Measurements from ENCODE around the gene OSTF1.

OSTF1 gene

DNA sequence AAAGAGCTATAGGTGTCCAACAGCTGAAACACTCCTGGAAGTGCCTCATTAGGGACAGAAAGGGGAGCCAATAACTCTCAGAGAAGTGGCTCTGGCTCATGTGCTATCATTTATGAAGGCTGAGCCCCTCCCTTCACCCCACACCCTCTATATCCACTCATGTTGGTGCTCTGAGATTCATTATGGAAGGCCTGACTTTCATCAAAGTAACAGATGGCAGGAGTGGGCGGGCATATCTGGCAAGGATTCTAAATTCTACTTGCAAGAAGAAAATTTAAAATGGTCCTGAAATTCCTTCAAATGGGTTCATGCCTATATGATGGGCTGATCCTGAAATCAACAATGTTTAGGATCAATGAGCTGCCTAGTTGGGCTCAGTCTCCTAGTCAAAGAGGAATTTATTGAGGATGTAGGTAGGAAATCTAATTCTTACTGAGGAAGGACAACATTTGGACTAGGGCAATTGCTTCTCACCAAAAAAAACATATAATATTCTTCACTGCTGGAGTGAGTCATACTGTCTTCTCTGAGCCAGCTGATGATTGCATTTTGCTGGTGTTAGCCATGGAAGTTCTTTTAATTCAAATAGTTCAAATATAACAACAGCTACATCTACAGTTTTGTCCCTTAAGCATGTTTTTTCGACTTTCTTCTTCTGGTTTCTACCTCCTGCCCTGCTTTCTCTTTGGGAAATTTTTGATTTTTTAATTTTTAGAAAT lies 23.8 kb upstream of the OSTF1 start:
- POLR2A ChIA-PET = interaction anchor here (0.6 to 1.4 kb wide), 4 partner anchors 25 to 291 kb away, joined by 3 read pairs; no protein-coding TSS in a partner anchor
- CTCF ChIA-PET = interaction anchor here (0.9 to 2.9 kb wide), 14 partner anchors 10 to 291 kb away, joined by 3 to 14 read pairs (median 4); partner anchors contain the start of genes C9orf40, CARNMT1, NMRK1 and OSTF1
- no peak for DNase-seq (ENCODE audit: low read depth, low spot score)
- no peak overlapping the region for H3K4me3 ChIP-seq (ENCODE audit: low read depth, low read length)
- TF ChIP-seq, protein P1, sequence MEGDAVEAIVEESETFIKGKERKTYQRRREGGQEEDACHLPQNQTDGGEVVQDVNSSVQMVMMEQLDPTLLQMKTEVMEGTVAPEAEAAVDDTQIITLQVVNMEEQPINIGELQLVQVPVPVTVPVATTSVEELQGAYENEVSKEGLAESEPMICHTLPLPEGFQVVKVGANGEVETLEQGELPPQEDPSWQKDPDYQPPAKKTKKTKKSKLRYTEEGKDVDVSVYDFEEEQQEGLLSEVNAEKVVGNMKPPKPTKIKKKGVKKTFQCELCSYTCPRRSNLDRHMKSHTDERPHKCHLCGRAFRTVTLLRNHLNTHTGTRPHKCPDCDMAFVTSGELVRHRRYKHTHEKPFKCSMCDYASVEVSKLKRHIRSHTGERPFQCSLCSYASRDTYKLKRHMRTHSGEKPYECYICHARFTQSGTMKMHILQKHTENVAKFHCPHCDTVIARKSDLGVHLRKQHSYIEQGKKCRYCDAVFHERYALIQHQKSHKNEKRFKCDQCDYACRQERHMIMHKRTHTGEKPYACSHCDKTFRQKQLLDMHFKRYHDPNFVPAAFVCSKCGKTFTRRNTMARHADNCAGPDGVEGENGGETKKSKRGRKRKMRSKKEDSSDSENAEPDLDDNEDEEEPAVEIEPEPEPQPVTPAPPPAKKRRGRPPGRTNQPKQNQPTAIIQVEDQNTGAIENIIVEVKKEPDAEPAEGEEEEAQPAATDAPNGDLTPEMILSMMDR (IDR thresholded peaks at IDR 0.05; ENCODE audit: insufficient read depth, low read length, missing control alignments) = no peak

DNA sequence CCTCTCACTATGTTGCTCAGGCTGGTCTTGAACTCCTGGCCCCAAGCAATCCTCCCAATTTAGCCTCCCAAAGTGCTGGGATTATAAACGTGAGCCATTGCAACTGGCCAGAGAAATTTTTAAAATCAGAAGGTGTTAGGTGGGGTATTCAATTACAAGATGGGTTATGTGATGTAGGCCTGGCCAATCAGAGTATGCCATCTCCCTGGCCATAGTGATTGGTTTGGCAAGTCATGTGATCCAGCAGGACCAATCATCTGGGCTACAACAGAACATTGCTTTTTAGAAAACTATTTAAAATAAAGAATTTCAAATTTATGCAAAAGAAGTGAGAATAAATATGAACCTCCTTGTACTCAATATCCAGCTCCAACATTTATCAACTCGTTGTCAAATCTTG lies 22.8 kb upstream of the OSTF1 start:
- ChIA-PET POLR2A (interaction anchor here (1.1 to 1.4 kb wide), 2 partner anchors 37 to 292 kb away, joined by 3 read pairs; no protein-coding TSS in a partner anchor), CTCF (interaction anchor here (0.6 to 2.9 kb wide), 6 partner anchors 9 to 289 kb away, joined by 3 to 12 read pairs (median 6); no protein-coding TSS in a partner anchor)
- no peak overlapping the region for H3K4me3 ChIP-seq (ENCODE audit: low read depth, low read length)
- DNase-seq (ENCODE audit: low read depth, low spot score) = no peak
- TF ChIP-seq, protein P1 (IDR thresholded peaks at IDR 0.05; ENCODE audit: insufficient read depth, low read length, missing control alignments) = no peak

DNA sequence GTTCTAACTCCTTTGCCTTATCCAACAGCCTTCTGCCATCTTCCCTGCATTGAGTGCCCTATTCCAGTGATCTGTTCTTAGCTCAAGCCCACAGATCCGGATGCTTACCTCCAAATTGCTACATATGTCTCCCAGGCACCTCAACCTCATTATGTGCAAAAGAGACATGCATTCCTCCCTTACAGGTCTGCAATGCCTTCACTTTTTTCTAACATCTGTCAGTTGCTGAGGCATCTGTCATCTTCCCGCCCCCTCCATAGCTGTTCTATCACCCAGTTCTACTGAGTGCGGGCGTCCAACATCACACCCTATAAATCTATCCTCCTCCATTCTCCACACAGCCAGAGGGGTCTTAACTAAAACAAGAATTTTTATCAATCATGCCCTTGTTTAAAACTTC lies 20.4 kb upstream of the OSTF1 start:
- CTCF ChIA-PET = interaction anchor here (0.7 to 3.2 kb wide), 6 partner anchors 8 to 294 kb away, joined by 3 to 18 read pairs (median 8); no protein-coding TSS in a partner anchor

DNA sequence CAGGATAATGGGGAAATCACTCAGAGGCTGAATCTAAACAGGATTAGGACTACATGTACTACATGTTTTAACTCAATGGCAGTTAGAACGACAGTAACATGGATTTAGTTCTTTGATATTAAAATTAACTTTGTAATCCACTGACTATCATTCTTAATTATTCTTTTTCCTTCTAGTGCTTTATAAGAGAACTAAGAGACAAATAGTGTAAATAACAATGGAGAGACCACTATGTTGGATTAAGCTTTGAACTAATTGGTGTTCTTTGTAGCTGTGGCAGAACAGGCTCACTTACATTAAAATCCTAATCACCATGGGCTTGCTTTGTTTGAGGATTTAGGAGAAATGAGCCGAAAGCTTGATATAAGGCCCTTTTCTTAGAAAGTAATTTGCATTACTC lies 19.1 kb upstream of the OSTF1 start:
- ChIA-PET POLR2A (no interaction called here), CTCF (interaction anchor here (0.7 to 3.2 kb wide), 7 partner anchors 9 to 296 kb away, joined by 3 to 14 read pairs (median 5); partner anchors contain the start of genes C9orf40 and CARNMT1)
- TF ChIP-seq, protein P1 (IDR thresholded peaks at IDR 0.05; ENCODE audit: insufficient read depth, low read length, missing control alignments) = no peak
- DNase-seq (ENCODE audit: low read depth, low spot score) = no peak
- H3K4me3 ChIP-seq (ENCODE audit: low read depth, low read length) = no peak overlapping the region

More for the DNA sequence above, 20.4 kb upstream of the OSTF1 start:
- TF ChIP-seq, protein P1 (IDR thresholded peaks at IDR 0.05; ENCODE audit: insufficient read depth, low read length, missing control alignments) = no peak
- no peak overlapping the region for H3K4me3 ChIP-seq (ENCODE audit: low read depth, low read length)
- no peak for DNase-seq (ENCODE audit: low read depth, low spot score)
- POLR2A ChIA-PET = no interaction called here

DNA sequence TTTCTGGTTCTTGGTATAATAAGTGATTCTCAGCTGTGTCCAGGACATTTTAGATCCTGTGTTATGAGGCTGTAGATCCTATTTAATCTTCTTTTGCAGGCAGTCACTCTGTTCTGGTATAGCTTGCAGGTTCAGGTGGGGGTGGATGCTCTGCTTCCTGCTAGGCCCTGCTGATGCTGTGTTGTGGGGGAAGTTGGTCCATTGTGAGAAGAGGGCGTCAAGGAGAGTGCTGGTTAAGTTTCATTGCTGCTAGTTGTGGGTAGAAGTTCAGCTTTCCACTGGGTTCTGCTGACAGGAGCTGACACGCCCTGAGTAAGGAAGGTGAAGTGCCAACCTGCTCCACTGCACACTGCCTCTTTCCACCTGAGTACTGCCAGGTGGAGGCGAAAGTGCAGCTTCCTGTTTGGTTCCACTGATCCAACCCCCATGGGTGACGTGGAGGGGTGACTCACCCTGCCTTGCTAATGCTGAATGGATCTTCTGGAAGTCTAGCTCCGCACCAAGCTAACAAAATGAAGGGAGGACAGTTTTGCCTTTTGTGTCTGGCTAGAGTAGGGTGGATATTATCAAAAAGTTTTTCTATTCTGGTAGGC lies 16.7 kb upstream of the OSTF1 start:
- TF ChIP-seq, protein P1 (IDR thresholded peaks at IDR 0.05; ENCODE audit: insufficient read depth, low read length, missing control alignments) = no peak
- CTCF ChIA-PET = interaction anchor here (0.8 to 1.6 kb wide), 5 partner anchors 16 to 296 kb away, joined by 3 to 5 read pairs (median 4); partner anchors contain the start of genes C9orf40 and NMRK1
- POLR2A ChIA-PET = no interaction called here
- H3K4me3 ChIP-seq (ENCODE audit: low read depth, low read length) = no peak overlapping the region
- no peak for DNase-seq (ENCODE audit: low read depth, low spot score)

DNA sequence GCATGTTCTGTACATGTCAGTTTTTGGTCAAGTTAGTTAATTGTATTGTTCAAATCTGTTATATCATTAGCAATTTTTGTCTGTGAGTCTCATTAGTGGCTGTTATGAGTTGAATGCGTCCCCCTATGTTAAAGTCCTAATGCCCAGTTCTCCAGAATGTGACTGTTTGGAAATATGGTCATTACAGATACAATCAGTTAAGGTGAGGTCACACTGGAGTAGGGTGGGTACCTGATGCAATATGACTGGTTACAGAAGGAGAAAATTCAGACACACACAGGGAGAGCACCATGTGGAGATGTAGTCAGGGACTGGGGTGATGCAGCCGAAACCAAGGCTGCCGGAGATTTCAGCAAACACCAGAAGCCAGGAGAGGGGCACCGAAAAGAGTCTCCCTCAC lies 15.4 kb upstream of the OSTF1 start:
- POLR2A ChIA-PET = no interaction called here
- TF ChIP-seq, protein P1 (IDR thresholded peaks at IDR 0.05; ENCODE audit: insufficient read depth, low read length, missing control alignments) = no peak
- H3K4me3 ChIP-seq (ENCODE audit: low read depth, low read length) = no peak overlapping the region
- no peak for DNase-seq (ENCODE audit: low read depth, low spot score)
- CTCF ChIA-PET = interaction anchor here (0.8 to 4.2 kb wide), 3 partner anchors 11 to 298 kb away, joined by 3 to 170 read pairs (median 3); no protein-coding TSS in a partner anchor
